SK-MEL-5 (cell line): ENCODE data around the gene GNRH2. TPM values are rescaled to one million over a fixed set of nuclear protein-coding genes. Genes with fewer than 3 reads are reported as not detected.
"Not testable (repeated sequence)": the region's sequence is repeated elsewhere in the genome, so short reads cannot be mapped to it uniquely, and the experiment has no call there.

Experiments used
- DNase-seq: peaks from one replicate; pipeline ENCODE4 v3.0.0-alpha.2; 2016; ENCODE audit warnings: low read depth, low spot score
- in situ Hi-C: cut with HindIII; loops from 2 replicates; pipeline ENCODE4 v1.10.0; 2016; ENCODE audit warnings: low sequenced_read_pairs, high pct_unique_total_duplicates, low pct_unique_long_range_greater_than_20kb
- total RNA-seq: library from RNA; depleted of rRNA; stranded (reverse); fragments of >200 nt; shearing (Covaris generic); gene quantifications from 2 replicates; pipeline ENCODE4 v1.2.3, GENCODE V29; 2014

GNRH2 gene
- total RNA-seq, 1 experiment from 2014 or later, result not detected

- in situ Hi-C loops, result no loop called here
- DNase-seq, result no peak
These were observed 24.7 kb downstream of the GNRH2 start for GRCh38 chr20:3068075-3068474.

- no peak for DNase-seq
- in situ Hi-C loops, result no loop called here
These were observed 25.8 kb downstream of the GNRH2 start for GRCh38 chr20:3068986-3069900.

- no peak for DNase-seq
- in situ Hi-C loops, result no loop called here
These were observed 27.3 kb downstream of the GNRH2 start for GRCh38 chr20:3070725-3071124.

GRCh38 chr20:3071266-3071609, 27.8 kb downstream of the GNRH2 start:
- in situ Hi-C loops, result no loop called here
- no peak for DNase-seq

- in situ Hi-C loops, result no loop called here
- no peak for DNase-seq
These were observed 28.4 kb downstream of the GNRH2 start, which contains the start of gene OXT for GRCh38 chr20:3071610-3072529. Gene OXT, plus strand, starts transcription at chr20:3071620. Its CDS starts 36 bp downstream, at chr20:3071656.

- DNase-seq, result no peak
- in situ Hi-C loops, result no loop called here
These were observed 29.3 kb downstream of the GNRH2 start for GRCh38 chr20:3072530-3073250.

- DNase-seq, in situ Hi-C loops: not testable (repeated sequence)
These were observed 29.8 kb downstream of the GNRH2 start for GRCh38 chr20:3073251-3073643.

GRCh38 chr20:3074812-3075211, 31.4 kb downstream of the GNRH2 start:
- in situ Hi-C loops, result no loop called here
- DNase-seq, result no peak

GRCh38 chr20:3075315-3075714, 31.9 kb downstream of the GNRH2 start:
- in situ Hi-C loops, DNase-seq: not testable (repeated sequence)

GRCh38 chr20:3077618-3078134, 34.3 kb downstream of the GNRH2 start:
- in situ Hi-C loops, result no loop called here
- no peak for DNase-seq

- DNase-seq, result no peak
- in situ Hi-C loops, result no loop called here
These were observed 37.5 kb downstream of the GNRH2 start for GRCh38 chr20:3080939-3081388.

- no peak for DNase-seq
- in situ Hi-C loops, result no loop called here
These were observed 38.2 kb downstream of the GNRH2 start for GRCh38 chr20:3081641-3082040.

- in situ Hi-C loops, result no loop called here
- no peak for DNase-seq
These were observed 39.0 kb downstream of the GNRH2 start for GRCh38 chr20:3082306-3082951.

GRCh38 chr20:3082955-3083952, 39.8 kb downstream of the GNRH2 start:
- DNase-seq, result no peak
- in situ Hi-C loops, result no loop called here

- no peak for DNase-seq
- in situ Hi-C loops, result no loop called here
These were observed 41.0 kb downstream of the GNRH2 start, which contains the start of gene AVP for GRCh38 chr20:3084283-3084985. Gene AVP, minus strand, starts transcription at chr20:3084724. Its CDS starts 50 bp downstream, at chr20:3084674.
